HG02852 (cell line): Measurements from ENCODE around the gene SPPL2C.

Experiments used
- ATAC-seq: cut with Tn5 transposase; IDR thresholded peaks from one replicate; pipeline ENCODE4 v1.9.1; 2021; ENCODE audit warnings: mild to moderate bottlenecking, moderate library complexity; ENCODE audit not compliant: unreplicated experiment

Gene SPPL2C, protein sequence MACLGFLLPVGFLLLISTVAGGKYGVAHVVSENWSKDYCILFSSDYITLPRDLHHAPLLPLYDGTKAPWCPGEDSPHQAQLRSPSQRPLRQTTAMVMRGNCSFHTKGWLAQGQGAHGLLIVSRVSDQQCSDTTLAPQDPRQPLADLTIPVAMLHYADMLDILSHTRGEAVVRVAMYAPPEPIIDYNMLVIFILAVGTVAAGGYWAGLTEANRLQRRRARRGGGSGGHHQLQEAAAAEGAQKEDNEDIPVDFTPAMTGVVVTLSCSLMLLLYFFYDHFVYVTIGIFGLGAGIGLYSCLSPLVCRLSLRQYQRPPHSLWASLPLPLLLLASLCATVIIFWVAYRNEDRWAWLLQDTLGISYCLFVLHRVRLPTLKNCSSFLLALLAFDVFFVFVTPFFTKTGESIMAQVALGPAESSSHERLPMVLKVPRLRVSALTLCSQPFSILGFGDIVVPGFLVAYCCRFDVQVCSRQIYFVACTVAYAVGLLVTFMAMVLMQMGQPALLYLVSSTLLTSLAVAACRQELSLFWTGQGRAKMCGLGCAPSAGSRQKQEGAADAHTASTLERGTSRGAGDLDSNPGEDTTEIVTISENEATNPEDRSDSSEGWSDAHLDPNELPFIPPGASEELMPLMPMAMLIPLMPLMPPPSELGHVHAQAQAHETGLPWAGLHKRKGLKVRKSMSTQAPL

DNA sequence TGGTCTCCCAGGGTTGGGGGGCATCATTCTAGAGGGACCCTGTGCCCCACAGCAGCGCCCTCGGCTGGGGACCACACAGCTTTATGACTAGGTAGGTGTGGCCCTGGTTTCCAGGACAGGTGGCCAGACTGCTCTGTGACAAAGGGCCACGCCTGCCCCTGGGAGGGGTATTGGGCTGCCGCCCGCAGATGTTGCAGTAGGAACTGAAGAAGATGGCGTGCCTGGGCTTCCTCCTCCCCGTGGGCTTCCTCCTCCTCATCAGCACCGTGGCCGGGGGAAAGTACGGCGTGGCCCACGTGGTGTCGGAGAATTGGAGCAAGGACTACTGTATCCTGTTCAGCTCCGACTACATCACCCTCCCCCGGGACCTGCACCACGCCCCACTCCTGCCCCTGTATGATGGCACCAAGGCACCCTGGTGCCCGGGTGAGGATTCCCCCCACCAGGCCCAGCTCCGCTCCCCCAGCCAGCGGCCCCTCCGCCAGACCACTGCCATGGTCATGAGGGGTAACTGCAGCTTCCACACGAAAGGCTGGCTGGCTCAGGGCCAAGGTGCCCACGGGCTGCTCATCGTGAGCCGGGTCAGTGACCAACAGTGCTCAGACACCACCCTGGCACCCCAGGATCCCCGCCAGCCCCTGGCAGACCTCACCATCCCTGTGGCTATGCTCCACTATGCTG is at the start of gene SPPL2C:
TSS of gene SPPL2C (plus strand) at position 187 of the 681 bp plus-strand sequence. CDS start at position 213, 26 bp downstream.
- ATAC-seq, result no peak

DNA sequence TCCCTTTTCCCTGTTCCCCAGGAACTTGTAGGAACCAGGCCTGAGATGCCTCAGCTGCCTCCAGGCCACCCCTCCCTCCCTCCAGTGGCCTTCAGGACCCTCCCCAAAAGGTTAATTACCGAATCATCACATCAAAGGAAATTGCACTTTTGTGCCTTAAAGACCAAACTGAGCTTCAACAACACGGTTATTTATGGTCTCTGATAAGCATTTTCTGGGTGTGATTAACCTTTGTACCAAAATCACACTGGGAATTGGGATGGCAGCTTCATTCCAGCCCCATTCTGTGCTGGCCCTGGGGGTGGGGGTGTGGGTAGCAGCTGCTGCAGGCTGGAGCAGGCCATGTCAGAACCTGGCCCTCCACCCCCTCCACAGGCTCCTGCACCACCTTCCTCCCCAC is 43.9 kb upstream of the SPPL2C start:
- ATAC-seq, result no peak

DNA sequence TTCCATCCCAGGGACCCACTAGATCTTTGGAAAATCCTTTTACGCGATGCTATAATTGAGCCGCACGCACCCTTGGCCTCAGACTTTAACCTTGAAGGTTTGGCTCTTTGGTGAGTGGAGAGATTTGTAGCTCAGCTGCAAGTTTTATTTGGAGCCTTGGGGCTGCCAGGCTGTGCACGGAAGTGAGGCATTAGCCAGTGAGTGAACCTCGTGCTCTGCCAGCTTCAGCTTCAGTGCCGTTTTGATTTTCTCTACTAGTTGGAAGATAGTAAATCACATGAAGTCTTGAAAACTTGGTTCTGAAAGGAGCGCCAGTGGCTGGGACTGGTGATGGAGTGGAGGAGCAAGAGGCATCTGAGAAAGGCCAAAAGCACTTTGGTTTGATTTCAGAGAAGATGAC is 43.3 kb upstream of the SPPL2C start:
- ATAC-seq, result no peak

DNA sequence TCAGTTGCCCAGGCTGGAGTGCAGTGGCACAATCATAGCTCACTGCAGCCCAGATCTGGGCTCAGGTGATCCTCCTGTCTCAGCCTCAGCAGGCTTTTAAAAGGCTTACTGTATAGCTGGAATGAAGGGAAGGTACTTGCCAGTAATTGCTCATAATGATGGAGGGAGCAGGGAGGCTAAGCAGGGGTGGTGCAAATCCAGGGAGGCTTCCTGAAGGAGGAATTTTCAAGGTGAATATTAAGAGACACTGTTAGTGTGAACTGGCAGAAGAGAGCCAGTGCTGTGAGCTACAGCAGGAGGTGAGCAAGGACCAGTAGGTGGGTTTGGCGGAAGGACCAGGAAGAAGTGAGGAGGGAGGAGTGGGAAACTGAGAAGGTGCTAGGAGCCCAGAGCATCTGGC is 35.8 kb upstream of the SPPL2C start:
- no peak for ATAC-seq

DNA sequence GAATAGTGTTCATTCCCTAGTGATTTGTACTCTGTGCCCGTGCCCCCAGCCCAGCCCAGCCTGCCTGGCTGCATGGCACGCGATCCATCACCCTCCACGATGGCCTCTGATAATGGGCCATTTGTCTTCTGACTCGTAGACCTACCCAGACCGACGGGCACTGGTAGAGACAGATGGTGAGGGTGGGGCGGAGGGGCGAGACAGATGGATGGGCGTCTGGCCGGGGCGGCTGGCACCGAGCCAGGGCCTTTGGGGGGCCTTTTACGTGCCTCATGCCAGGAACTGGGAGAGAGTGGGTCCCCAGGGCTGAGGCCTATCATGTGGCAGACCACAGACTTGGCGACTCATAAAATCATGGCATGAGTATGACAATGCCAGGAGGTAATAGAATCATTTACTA is 35.2 kb upstream of the SPPL2C start:
- no peak for ATAC-seq

DNA sequence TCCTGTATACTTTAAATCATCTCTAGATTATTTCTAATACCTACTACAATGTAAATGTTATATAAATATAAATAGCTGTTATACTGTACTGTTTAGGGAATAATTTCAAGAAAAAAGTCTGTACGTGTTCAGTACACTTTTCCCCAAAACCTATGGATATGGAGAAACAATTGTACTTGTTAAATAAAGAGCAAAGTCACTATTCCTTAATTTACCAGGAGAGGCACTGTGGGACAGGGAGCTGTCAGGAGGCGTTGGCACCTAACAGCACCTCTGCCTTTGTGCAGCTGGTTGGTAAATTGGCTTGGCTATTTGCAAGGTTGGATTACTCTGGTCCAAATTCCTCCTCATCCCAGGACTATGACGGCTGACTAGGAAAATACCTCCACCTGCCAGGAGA is 32.6 kb upstream of the SPPL2C start:
- no peak for ATAC-seq

DNA sequence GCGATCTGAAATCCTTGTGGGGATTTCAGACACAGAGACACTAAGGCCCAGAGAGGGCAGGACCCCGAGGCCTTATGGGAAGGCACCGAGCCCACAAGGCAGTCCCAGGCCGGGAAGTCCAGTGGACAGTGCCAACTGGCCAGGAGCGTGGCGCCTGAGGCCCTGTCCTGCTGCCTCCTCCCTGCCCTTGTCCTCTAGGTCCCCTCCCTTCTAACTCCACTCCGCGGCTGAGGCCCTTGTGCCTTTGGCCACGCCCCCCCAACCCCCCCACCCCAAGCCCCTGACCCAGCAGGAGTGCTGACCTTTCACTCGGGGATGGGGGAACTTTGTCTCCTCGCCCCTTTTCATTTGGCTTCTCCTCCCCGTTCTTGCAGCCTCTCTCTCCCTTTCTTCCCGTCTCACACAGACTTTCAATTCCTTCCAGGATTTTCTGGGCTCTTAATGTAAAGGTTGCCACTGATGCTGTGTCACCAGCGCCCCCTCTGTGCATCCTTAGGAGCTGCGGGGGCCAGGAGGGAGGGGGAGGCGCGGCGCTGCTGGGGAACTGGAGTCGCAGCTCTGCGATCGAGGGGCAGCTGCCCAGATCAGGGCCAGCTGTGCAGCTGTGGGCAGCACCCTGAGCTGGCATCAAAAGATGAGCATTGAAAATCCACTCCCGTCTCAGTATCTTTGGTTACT is 31.5 kb upstream of the SPPL2C start:
- no peak for ATAC-seq

DNA sequence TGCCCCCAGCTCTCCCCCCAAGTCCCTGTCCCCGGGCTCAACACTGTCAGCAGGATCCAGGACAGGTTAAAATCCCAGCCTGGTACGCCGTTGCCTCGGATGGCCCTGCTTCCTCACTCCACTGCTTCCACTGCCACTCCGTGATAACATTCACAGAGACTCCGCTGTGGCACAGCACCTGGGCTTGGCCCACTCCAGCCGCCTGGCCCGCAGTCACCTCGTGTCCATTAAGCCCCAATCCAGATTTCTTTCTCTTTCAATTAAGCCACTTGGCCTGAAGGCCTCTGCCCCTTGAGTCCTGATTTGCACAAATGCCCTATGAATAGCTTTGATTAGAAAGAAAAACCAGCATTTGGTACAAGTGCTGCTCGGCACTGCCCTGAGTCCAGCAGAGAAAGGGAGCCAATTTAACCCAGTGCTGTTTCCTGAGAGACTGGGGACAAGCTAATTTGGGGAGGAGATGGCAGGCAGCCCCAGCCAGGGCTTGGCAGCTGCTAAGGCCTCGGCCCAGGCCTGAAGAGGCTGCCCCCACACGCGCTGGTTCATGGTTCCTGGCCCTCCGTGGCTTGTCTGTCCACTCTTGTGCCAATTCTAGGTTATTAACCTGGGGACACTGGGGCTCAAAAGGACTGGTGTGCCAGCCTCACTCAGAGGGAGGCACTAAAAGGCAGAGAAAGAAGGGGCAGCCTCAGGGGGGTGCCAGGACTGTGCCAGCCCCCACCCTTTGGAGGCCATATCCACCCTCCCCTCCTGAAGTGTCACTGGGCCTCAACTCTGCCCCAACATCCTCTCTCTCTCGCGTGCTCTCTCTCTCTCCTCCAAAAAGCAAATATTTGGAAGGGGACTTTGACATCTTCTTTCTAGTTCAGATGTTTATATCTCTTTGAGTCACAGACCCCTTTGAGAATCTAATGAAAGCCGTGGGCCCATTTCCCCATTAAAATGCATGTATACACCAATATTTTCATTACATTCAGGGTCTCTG is 29.8 kb upstream of the SPPL2C start:
- no peak for ATAC-seq

DNA sequence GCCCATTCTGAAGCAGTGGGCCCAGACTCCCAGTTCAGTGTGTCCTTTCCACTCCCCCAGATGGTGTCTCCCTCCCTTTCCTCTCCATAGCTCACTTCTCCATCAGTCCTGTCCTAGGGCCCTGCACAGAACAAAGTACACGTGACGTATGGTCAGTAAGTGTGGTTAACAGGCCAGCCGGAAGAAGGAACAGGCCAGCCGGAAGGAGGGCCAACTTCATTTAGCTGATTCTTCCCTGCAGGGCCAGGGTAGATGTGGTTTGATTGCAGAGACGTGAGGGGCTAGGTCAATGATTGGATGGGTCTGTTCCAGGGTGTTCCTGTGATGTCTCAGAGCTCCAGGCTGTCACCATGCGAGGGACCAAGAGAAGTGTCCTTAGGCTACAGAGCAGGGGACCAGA is 28.9 kb upstream of the SPPL2C start:
- no peak for ATAC-seq

DNA sequence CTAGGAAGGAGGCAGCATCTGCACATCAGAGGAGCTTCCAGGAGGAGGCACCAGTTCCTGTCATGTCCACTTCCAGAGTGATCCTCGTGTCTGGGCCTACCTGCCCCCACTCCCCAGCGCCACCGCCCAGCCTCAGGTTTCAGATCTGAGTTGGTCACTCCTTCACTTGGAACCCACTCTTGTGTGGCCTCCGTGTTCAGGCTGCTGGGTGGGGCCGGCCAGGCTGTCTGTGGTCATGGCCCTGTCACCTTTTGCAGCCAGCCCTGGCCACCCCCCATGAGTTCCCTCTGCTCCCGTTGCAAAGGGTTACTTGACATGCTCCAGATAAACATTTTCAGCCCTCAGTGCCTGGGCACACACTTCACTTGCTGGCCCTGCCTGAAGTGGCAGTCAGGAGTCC is 26.6 kb upstream of the SPPL2C start:
- ATAC-seq, result no peak

DNA sequence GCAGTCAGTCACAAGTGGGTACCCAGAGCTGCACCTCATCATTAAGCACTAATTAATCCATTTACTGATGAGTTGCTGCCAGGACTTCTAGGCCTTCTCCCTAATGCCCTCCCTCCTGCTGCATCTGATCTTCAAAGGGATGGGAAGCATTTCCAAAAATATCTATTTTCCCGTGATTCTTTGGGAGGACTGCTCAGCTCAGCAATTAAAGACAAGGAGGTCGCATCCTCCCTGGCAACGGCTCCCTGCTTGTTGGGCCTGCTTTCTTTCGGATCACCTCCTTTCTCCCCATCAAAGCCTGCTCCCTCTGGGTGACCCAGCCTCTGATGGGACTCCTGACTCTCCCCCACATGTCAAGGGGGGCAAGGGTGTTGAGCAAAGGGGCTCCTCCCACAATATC is 26.0 kb upstream of the SPPL2C start:
- ATAC-seq, result no peak

DNA sequence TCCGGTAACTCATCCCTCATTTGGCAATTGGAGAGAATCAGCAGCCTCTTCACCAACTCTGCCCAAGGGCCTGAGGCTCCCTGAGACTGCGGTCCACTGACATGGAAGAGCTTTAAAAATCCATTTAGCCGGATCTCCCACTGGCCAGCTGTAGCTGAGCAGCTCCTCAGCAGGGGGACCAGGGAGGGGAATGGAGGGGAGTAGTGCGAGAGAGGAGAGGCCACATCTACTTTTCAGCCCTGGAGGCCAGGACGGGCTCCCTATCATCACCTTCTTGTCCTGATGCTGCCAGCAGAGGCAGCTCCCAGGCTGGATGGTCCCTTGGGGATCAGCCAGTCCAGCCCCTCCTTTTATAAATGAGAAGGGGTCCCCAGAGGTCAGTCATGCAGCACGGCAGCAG is 25.0 kb upstream of the SPPL2C start:
- no peak for ATAC-seq

DNA sequence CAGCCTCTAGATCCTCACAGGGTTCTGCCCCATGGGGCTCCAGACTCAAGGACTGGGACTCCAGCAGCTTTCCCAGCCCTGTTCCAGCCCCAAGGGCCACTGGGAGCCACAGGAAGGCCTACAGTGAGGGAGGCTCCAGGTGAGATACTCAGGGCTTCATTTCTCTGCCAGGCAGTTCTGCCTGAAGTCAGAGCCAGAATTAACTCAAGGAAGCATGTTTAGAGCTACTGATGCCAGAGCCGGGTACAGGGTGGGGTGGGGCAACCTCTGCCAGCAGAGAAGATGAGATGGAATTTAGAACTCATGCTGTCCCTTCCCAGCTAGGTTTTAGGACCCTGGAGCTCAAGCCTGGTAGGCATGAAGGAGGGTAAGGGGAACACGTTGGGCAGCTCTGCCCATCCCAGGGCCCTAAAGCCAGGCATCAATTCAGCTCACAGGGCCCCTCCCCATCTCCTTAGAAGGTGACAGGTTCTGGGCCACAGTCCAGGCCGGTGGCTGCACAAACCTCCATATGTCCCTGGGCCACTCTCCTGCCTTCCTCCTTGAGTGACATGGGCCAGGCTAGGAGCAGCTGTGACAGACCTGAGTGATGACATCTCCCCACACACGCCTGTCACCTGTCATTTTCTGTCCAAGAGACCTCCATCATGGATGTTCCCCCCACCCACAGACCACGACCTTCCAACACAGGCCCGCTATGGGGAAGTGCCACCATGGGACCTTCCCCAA is 24.5 kb upstream of the SPPL2C start:
- no peak for ATAC-seq

DNA sequence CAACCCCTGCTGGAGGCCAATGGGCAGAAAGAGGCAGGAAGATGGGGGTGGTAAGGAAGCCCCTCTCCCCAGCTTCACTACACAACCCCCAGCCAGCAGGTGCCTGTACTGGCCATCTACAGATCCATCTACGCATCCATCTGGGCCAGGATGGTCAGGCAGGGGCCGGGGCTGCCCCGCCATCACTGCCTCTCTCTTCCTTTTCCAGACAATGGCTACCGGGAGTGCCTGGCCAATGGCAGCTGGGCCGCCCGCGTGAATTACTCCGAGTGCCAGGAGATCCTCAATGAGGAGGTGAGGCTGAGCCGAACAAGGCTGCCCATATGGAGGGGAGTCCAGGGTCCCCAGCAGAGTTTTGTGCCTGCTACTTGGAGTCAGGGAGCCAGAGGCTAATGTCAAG is 23.5 kb upstream of the SPPL2C start:
- no peak for ATAC-seq

DNA sequence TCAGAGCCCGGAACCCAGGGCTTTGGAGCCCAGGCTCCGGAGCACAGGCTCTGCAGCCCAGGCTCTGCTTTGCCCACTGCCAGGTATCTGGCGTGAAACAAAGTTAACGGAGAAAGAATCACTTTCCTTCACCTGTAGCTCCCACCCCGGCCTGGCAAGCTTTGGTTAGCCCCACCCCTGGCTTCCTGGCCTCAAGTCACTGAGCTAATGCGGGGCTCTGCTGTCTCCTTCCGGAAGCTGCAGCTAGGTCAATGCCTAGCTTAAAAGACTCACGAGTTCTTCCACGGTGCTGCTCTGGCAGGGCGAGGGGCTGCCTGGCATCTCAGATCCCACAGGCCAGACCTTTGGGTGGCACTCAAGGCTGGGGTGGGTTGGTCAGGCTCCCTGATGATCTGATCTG is 21.1 kb upstream of the SPPL2C start:
- no peak for ATAC-seq

DNA sequence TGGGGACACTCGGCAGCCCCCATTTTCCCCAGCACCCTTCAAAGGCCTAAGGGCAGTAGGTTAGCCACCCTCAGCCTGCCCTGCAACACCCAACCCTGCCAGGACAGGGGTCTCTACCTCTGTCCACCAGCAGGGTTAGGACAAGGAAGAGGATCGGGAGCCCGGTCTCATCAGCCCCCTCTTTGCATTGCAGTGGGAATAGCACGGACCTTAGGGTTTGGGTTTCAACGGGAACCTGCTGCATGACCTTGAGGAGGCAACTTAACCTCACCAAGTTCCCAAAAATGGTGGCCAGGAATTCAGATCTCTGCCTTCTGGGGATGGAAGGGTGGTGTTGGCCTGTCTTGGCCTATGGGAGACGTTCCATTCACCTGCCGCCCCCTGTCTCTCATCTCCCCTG is 20.2 kb upstream of the SPPL2C start:
- no peak for ATAC-seq

DNA sequence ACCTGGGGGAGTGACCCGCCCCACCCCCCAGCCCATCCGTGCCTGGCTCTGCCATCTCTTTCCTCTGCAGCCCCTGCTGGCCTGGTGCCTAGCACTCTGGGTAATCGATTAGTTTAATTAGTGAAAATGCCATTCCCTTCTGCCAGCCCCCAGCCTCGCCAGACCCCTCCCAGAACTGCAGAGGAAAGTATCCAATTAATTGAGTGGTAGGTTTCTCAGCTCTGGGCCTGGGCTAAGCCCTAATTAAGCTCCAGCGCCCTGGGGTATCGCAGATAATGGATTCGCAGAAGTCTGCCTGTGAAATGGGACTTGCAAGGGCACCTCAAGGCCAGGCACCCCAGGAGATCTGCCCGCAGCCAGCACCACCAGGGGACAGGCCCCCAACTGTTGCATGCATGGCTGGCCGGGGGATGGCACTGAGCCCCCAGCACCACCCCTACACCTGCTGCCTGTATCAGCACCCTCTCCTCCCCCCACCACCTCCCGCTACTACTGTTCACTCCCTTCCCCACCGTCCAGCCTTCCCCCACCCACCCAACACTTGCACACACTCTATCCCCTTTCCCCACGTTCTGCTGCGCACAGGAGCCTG is 19.7 kb upstream of the SPPL2C start:
- ATAC-seq, result no peak

DNA sequence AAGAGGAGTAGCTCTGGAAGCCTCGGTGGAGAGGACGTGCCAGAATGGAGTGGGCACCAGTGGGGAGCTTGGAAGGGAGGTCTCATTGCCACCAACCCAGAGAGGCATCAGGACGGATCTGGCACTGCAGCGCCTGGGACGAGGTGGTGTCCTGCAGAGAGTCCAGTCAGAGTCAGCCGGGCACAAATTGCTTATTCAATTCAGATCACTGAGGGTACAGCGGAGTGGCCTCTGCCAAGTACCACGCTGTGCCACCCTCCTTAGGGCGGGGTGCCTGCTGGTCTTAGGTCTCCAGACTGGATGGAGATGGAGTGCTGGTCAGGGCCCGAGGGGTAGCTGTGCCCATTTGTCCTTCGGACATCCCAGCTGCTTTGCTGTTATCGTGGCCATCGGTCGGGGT is 18.9 kb upstream of the SPPL2C start:
- no peak for ATAC-seq

DNA sequence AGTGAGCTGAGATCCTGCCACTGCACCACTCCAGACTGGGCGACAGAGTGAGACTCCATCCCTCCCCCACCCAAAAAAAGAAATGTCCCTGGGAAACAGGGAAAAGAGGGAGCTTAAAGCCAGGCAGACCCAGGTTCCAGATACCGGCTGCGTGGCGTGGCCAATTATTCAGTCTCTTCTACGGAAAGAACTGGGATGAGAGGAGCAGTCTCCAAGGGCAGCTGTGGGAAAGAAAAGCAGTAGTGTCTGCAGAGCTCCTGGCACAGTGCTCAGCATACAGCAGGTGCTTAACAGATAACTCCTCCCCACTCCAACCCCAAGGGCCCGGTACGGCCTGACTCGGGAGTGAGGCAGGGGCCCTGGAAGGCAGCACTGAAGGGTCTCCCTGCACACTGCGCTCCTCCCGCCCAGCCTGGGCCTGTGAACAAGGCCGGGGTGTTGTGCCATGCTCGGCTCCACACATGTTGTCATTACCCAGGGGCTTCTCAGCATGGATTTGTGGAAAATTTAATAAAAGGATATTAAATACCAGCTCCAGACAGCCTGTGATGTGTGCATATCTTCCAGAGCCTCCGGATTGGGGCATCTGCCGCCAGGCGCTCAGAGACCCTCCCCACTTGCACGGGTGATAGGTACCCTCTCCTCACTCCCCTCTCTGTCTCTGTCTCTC is 17.6 kb upstream of the SPPL2C start:
- ATAC-seq, result no peak
